ENCODE data around the gene NCOA5.
"Not testable (repeated sequence)": the region's sequence is repeated elsewhere in the genome, so short reads cannot be mapped to it uniquely, and the experiment has no call there.

Gene NCOA5

GRCh38 chr20:46107061-46107460 lies 17.3 kb upstream of the NCOA5 start:
- Histone ChIP-seq H3K4me3 (ENCODE audit: low read depth, low read length) (no peak overlapping the region), H2AFZ (no peak overlapping the region), H3K4me1 (peaks cover 4% of the 10 kb centered on the region), H3K27ac (no peak overlapping the region), H3K36me3 (ENCODE audit: control insufficient read depth, insufficient read depth, low read length) (no peaks in the 10 kb centered on the region), H3K79me2 (no peaks in the 10 kb centered on the region), H3K4me2 (ENCODE audit: low read length) (no peak overlapping the region), H3K27me3 (ENCODE audit: control insufficient read depth, insufficient read depth, low read length) (no peaks in the 10 kb centered on the region), H3K9me3 (ENCODE audit: control insufficient read depth, low read length) (no peaks in the 10 kb centered on the region), H3K9ac (no peak overlapping the region)
- no peak for TF ChIP-seq CTCF (IDR thresholded peaks at IDR 0.05)

- no peak overlapping the region for H3K4me2 ChIP-seq (ENCODE audit: low read length)
- H3K27ac ChIP-seq = no peak overlapping the region
Observed at GRCh38 chr20:46104262-46104661, 14.5 kb upstream of the NCOA5 start.

GRCh38 chr20:46102940-46103339 lies 13.2 kb upstream of the NCOA5 start:
- no peak overlapping the region for H3K4me3 ChIP-seq (ENCODE audit: low read depth, low read length)
- no peak overlapping the region for H3K4me2 ChIP-seq (ENCODE audit: low read length)
- H2AFZ ChIP-seq = no peak overlapping the region
- no peak overlapping the region for H3K27ac ChIP-seq
- no peaks in the 10 kb centered on the region for H3K4me1 ChIP-seq
- H3K36me3 ChIP-seq (ENCODE audit: control insufficient read depth, insufficient read depth, low read length) = no peaks in the 10 kb centered on the region
- no peaks in the 10 kb centered on the region for H3K27me3 ChIP-seq (ENCODE audit: control insufficient read depth, insufficient read depth, low read length)
- H3K79me2 ChIP-seq = no peaks in the 10 kb centered on the region
- no peak overlapping the region for H3K9ac ChIP-seq
- no peak for TF ChIP-seq CTCF (IDR thresholded peaks at IDR 0.05)
- no peaks in the 10 kb centered on the region for H3K9me3 ChIP-seq (ENCODE audit: control insufficient read depth, low read length)

More at GRCh38 chr20:46104262-46104661, 14.5 kb upstream of the NCOA5 start:
- Histone ChIP-seq H3K4me3 (ENCODE audit: low read depth, low read length) (no peak overlapping the region), H3K79me2 (no peaks in the 10 kb centered on the region), H3K9me3 (ENCODE audit: control insufficient read depth, low read length) (no peaks in the 10 kb centered on the region), H2AFZ (no peak overlapping the region), H3K4me1 (no peaks in the 10 kb centered on the region), H3K9ac (no peak overlapping the region), H3K36me3 (ENCODE audit: control insufficient read depth, insufficient read depth, low read length) (no peaks in the 10 kb centered on the region), H3K27me3 (ENCODE audit: control insufficient read depth, insufficient read depth, low read length) (no peaks in the 10 kb centered on the region)
- no peak for TF ChIP-seq CTCF (IDR thresholded peaks at IDR 0.05)

- Histone ChIP-seq H3K79me2 (no peaks in the 10 kb centered on the region), H2AFZ (no peak overlapping the region), H3K4me1 (no peaks in the 10 kb centered on the region), H3K4me3 (ENCODE audit: low read depth, low read length) (no peak overlapping the region), H3K36me3 (ENCODE audit: control insufficient read depth, insufficient read depth, low read length) (no peaks in the 10 kb centered on the region), H3K27me3 (ENCODE audit: control insufficient read depth, insufficient read depth, low read length) (no peaks in the 10 kb centered on the region), H3K4me2 (ENCODE audit: low read length) (no peak overlapping the region), H3K27ac (no peak overlapping the region), H3K9me3 (ENCODE audit: control insufficient read depth, low read length) (no peaks in the 10 kb centered on the region), H3K9ac (no peak overlapping the region)
- TF ChIP-seq CTCF (IDR thresholded peaks at IDR 0.05) = no peak
Observed at GRCh38 chr20:46101957-46102356, 12.2 kb upstream of the NCOA5 start.

GRCh38 chr20:46100988-46101387 lies 11.2 kb upstream of the NCOA5 start:
- Histone ChIP-seq H3K4me1 (no peaks in the 10 kb centered on the region), H3K27me3 (ENCODE audit: control insufficient read depth, insufficient read depth, low read length) (no peaks in the 10 kb centered on the region), H3K9ac (no peak overlapping the region), H3K27ac (no peak overlapping the region), H3K4me2 (ENCODE audit: low read length) (no peak overlapping the region), H3K36me3 (ENCODE audit: control insufficient read depth, insufficient read depth, low read length) (no peaks in the 10 kb centered on the region), H2AFZ (no peak overlapping the region), H3K4me3 (ENCODE audit: low read depth, low read length) (no peak overlapping the region), H3K9me3 (ENCODE audit: control insufficient read depth, low read length) (no peaks in the 10 kb centered on the region), H3K79me2 (no peaks in the 10 kb centered on the region)
- TF ChIP-seq CTCF (IDR thresholded peaks at IDR 0.05) = no peak

- not testable (repeated sequence) for H3K79me2 ChIP-seq; H3K4me3 ChIP-seq (ENCODE audit: low read depth, low read length); H3K4me2 ChIP-seq (ENCODE audit: low read length); H3K27ac ChIP-seq; H3K4me1 ChIP-seq; H3K36me3 ChIP-seq (ENCODE audit: control insufficient read depth, insufficient read depth, low read length); H2AFZ ChIP-seq; H3K9ac ChIP-seq; H3K9me3 ChIP-seq (ENCODE audit: control insufficient read depth, low read length); H3K27me3 ChIP-seq (ENCODE audit: control insufficient read depth, insufficient read depth, low read length)
Observed at GRCh38 chr20:46100444-46100843, 10.7 kb upstream of the NCOA5 start.

Data from parathyroid adenoma (tissue), 2 donors.